ENCODE data around the gene PRKCE. TPM values are rescaled to one million over a fixed set of nuclear protein-coding genes. Genes with fewer than 3 reads are reported as not detected.

PRKCE gene
- total RNA-seq, 1 donor from 2014 or later, result 11.7 TPM

GRCh38 chr2:45796500-45796899 lies 145.0 kb downstream of the PRKCE start:
- Mint-ChIP-seq H3K36me3 (ENCODE audit: low read depth) (no peaks in the 10 kb centered on the region), H3K9me3 (no peaks in the 10 kb centered on the region), H3K4me1 (ENCODE audit: low read depth) (no peaks in the 10 kb centered on the region), H3K4me3 (no peak overlapping the region), H3K27ac (no peak overlapping the region), H3K27me3 (ENCODE audit: insufficient read depth) (no peaks in the 10 kb centered on the region)
- no peak for DNase-seq (ENCODE audit: low spot score)
- intact Hi-C loops (cut with micrococcal nuclease), result no loop called here

GRCh38 chr2:45797451-45798230 lies 146.2 kb downstream of the PRKCE start:
- no peak for DNase-seq (ENCODE audit: low spot score)
- H3K27ac Mint-ChIP-seq, result no peak overlapping the region
- H3K9me3 Mint-ChIP-seq, result no peaks in the 10 kb centered on the region
- H3K27me3 Mint-ChIP-seq (ENCODE audit: insufficient read depth), result no peaks in the 10 kb centered on the region
- intact Hi-C loops (cut with micrococcal nuclease), result no loop called here
- H3K36me3 Mint-ChIP-seq (ENCODE audit: low read depth), result no peaks in the 10 kb centered on the region
- H3K4me3 Mint-ChIP-seq, result no peak overlapping the region
- no peaks in the 10 kb centered on the region for H3K4me1 Mint-ChIP-seq (ENCODE audit: low read depth)

GRCh38 chr2:45799679-45800381 lies 148.4 kb downstream of the PRKCE start:
- Mint-ChIP-seq H3K27me3 (ENCODE audit: insufficient read depth) (no peaks in the 10 kb centered on the region), H3K36me3 (ENCODE audit: low read depth) (no peaks in the 10 kb centered on the region), H3K4me3 (no peak overlapping the region), H3K27ac (no peak overlapping the region), H3K9me3 (no peaks in the 10 kb centered on the region), H3K4me1 (ENCODE audit: low read depth) (no peaks in the 10 kb centered on the region)
- no peak for DNase-seq (ENCODE audit: low spot score)
- intact Hi-C loops (cut with micrococcal nuclease), result no loop called here

- no peaks in the 10 kb centered on the region for H3K4me1 Mint-ChIP-seq (ENCODE audit: low read depth)
- no peak for DNase-seq (ENCODE audit: low spot score)
- H3K36me3 Mint-ChIP-seq (ENCODE audit: low read depth), result no peaks in the 10 kb centered on the region
- H3K4me3 Mint-ChIP-seq, result no peak overlapping the region
- no peaks in the 10 kb centered on the region for H3K27me3 Mint-ChIP-seq (ENCODE audit: insufficient read depth)
- H3K9me3 Mint-ChIP-seq, result no peaks in the 10 kb centered on the region
- no peak overlapping the region for H3K27ac Mint-ChIP-seq
- intact Hi-C loops (cut with micrococcal nuclease), result no loop called here
These were observed 151.1 kb downstream of the PRKCE start for GRCh38 chr2:45802499-45803138.

- H3K36me3 Mint-ChIP-seq (ENCODE audit: low read depth), result no peaks in the 10 kb centered on the region
These were observed 153.7 kb downstream of the PRKCE start for GRCh38 chr2:45804987-45805755.

GRCh38 chr2:45806563-45807358 lies 155.3 kb downstream of the PRKCE start:
- H3K4me1 Mint-ChIP-seq (ENCODE audit: low read depth), result no peaks in the 10 kb centered on the region
- peaks cover 5% of the 10 kb centered on the region for H3K27me3 Mint-ChIP-seq (ENCODE audit: insufficient read depth)
- intact Hi-C loops (cut with micrococcal nuclease), result no loop called here
- no peak overlapping the region for H3K27ac Mint-ChIP-seq
- no peak for DNase-seq (ENCODE audit: low spot score)
- H3K9me3 Mint-ChIP-seq, result no peaks in the 10 kb centered on the region
- H3K4me3 Mint-ChIP-seq, result no peak overlapping the region
- H3K36me3 Mint-ChIP-seq (ENCODE audit: low read depth), result no peaks in the 10 kb centered on the region

More at GRCh38 chr2:45804987-45805755, 153.7 kb downstream of the PRKCE start:
- Mint-ChIP-seq H3K27me3 (ENCODE audit: insufficient read depth) (peaks cover 2% of the 10 kb centered on the region), H3K4me1 (ENCODE audit: low read depth) (no peaks in the 10 kb centered on the region), H3K9me3 (no peaks in the 10 kb centered on the region), H3K4me3 (no peak overlapping the region), H3K27ac (no peak overlapping the region)
- DNase-seq (ENCODE audit: low spot score), result no peak
- intact Hi-C loops (cut with micrococcal nuclease), result no loop called here

- Mint-ChIP-seq H3K4me3 (no peak overlapping the region), H3K36me3 (ENCODE audit: low read depth) (no peaks in the 10 kb centered on the region), H3K27me3 (ENCODE audit: insufficient read depth) (peaks cover 6% of the 10 kb centered on the region), H3K4me1 (ENCODE audit: low read depth) (no peaks in the 10 kb centered on the region), H3K27ac (no peak overlapping the region), H3K9me3 (no peaks in the 10 kb centered on the region)
- no peak for DNase-seq (ENCODE audit: low spot score)
- intact Hi-C loops (cut with micrococcal nuclease), result loop anchor here (2.0 kb wide), 1 partner anchor 50 kb away; no protein-coding TSS in a partner anchor
These were observed 156.9 kb downstream of the PRKCE start for GRCh38 chr2:45808294-45808800.

GRCh38 chr2:45809205-45809604 lies 157.7 kb downstream of the PRKCE start:
- no peak overlapping the region for H3K4me3 Mint-ChIP-seq
- H3K27ac Mint-ChIP-seq, result no peak overlapping the region
- H3K36me3 Mint-ChIP-seq (ENCODE audit: low read depth), result no peaks in the 10 kb centered on the region
- no peaks in the 10 kb centered on the region for H3K9me3 Mint-ChIP-seq
- H3K27me3 Mint-ChIP-seq (ENCODE audit: insufficient read depth), result peaks cover 6% of the 10 kb centered on the region
- DNase-seq (ENCODE audit: low spot score), result no peak
- no peaks in the 10 kb centered on the region for H3K4me1 Mint-ChIP-seq (ENCODE audit: low read depth)
- intact Hi-C loops (cut with micrococcal nuclease), result loop anchor here (2.0 kb wide), 1 partner anchor 50 kb away; no protein-coding TSS in a partner anchor

GRCh38 chr2:45812011-45812500 lies 160.6 kb downstream of the PRKCE start:
- intact Hi-C loops (cut with micrococcal nuclease), result no loop called here
- H3K4me1 Mint-ChIP-seq (ENCODE audit: low read depth), result no peaks in the 10 kb centered on the region
- H3K36me3 Mint-ChIP-seq (ENCODE audit: low read depth), result no peaks in the 10 kb centered on the region
- no peak for DNase-seq (ENCODE audit: low spot score)
- no peak overlapping the region for H3K27ac Mint-ChIP-seq
- no peaks in the 10 kb centered on the region for H3K9me3 Mint-ChIP-seq
- H3K27me3 Mint-ChIP-seq (ENCODE audit: insufficient read depth), result peaks cover 6% of the 10 kb centered on the region
- H3K4me3 Mint-ChIP-seq, result no peak overlapping the region

GRCh38 chr2:45813003-45813941 lies 161.8 kb downstream of the PRKCE start:
- Mint-ChIP-seq H3K4me1 (ENCODE audit: low read depth) (no peaks in the 10 kb centered on the region), H3K27ac (no peak overlapping the region), H3K27me3 (ENCODE audit: insufficient read depth) (peaks cover 6% of the 10 kb centered on the region), H3K9me3 (no peaks in the 10 kb centered on the region), H3K4me3 (no peak overlapping the region), H3K36me3 (ENCODE audit: low read depth) (no peaks in the 10 kb centered on the region)
- DNase-seq (ENCODE audit: low spot score), result no peak
- intact Hi-C loops (cut with micrococcal nuclease), result no loop called here

- no peaks in the 10 kb centered on the region for H3K4me1 Mint-ChIP-seq (ENCODE audit: low read depth)
- H3K36me3 Mint-ChIP-seq (ENCODE audit: low read depth), result no peaks in the 10 kb centered on the region
- no peaks in the 10 kb centered on the region for H3K9me3 Mint-ChIP-seq
- no peak for DNase-seq (ENCODE audit: low spot score)
- H3K27ac Mint-ChIP-seq, result no peak overlapping the region
- H3K4me3 Mint-ChIP-seq, result no peak overlapping the region
- intact Hi-C loops (cut with micrococcal nuclease), result no loop called here
- H3K27me3 Mint-ChIP-seq (ENCODE audit: insufficient read depth), result peaks cover 4% of the 10 kb centered on the region
These were observed 163.0 kb downstream of the PRKCE start for GRCh38 chr2:45814488-45814887.

Measured in activated T-helper 1 cell treated with anti-CD3 and anti-CD28 coated beads, Interleukin-12 subunit alpha, Interleukin-12 subunit beta, Interleukin-2, Interleukin-4 antibody, amounts not matched to agents 30 ng/mL and 10 ng/mL and 1 ng/mL, durations not matched to agents 14 hours and 24 hours and 36 hours (primary cell).